ENCODE measurements around the gene TKT. TPM values are rescaled to one million over a fixed set of nuclear protein-coding genes. Genes with fewer than 3 reads are reported as not detected.

The TKT gene
- total RNA-seq, 2 experiments from 2014 or later = 397 to 417 TPM

- H3K4me3 Mint-ChIP-seq = no peak overlapping the region
- ChIA-PET POLR2A (interaction anchor here (1.0 to 1.2 kb wide), 2 partner anchors 9 to 25 kb away, joined by 3 read pairs; no protein-coding TSS in a partner anchor), CTCF (interaction anchor here (0.8 kb wide), 1 partner anchor 38 kb away, joined by 5 read pairs; no protein-coding TSS in a partner anchor)
- H3K4me1 Mint-ChIP-seq (ENCODE audit: low read depth) = no peaks in the 10 kb centered on the region
- no peak for DNase-seq
- ATAC-seq = no peak
- no peak for TF ChIP-seq CTCF (IDR thresholded peaks at IDR 0.05)
- H3K36me3 Mint-ChIP-seq (ENCODE audit: low read depth) = no peaks in the 10 kb centered on the region
- intact Hi-C loops (cut with micrococcal nuclease) = no loop called here
- no peak overlapping the region for H3K27ac Mint-ChIP-seq
- no peaks in the 10 kb centered on the region for H3K27me3 Mint-ChIP-seq
- no peaks in the 10 kb centered on the region for H3K9me3 Mint-ChIP-seq
These were observed 5.9 kb upstream of the TKT start for GRCh38 chr3:53261712-53262111.

- POLR2A ChIA-PET = no interaction called here
- intact Hi-C loops (cut with micrococcal nuclease) = no loop called here
- no peak for TF ChIP-seq CTCF (IDR thresholded peaks at IDR 0.05)
- ATAC-seq (no peak), DNase-seq (no peak)
- CTCF ChIA-PET = no interaction called here
- H3K27ac Mint-ChIP-seq = no peak overlapping the region
- no peaks in the 10 kb centered on the region for H3K27me3 Mint-ChIP-seq
- no peaks in the 10 kb centered on the region for H3K9me3 Mint-ChIP-seq
- H3K36me3 Mint-ChIP-seq (ENCODE audit: low read depth) = no peaks in the 10 kb centered on the region
- no peak overlapping the region for H3K4me3 Mint-ChIP-seq
- no peaks in the 10 kb centered on the region for H3K4me1 Mint-ChIP-seq (ENCODE audit: low read depth)
These were observed 4.5 kb upstream of the TKT start for GRCh38 chr3:53260286-53260785.

- TF ChIP-seq CTCF (IDR thresholded peaks at IDR 0.05) = no peak
- no peak for DNase-seq
- H3K4me1 Mint-ChIP-seq (ENCODE audit: low read depth) = no peaks in the 10 kb centered on the region
- no peaks in the 10 kb centered on the region for H3K27me3 Mint-ChIP-seq
- intact Hi-C loops (cut with micrococcal nuclease) = no loop called here
- no peak for ATAC-seq
- no peak overlapping the region for H3K27ac Mint-ChIP-seq
- H3K36me3 Mint-ChIP-seq (ENCODE audit: low read depth) = peaks cover 3% of the 10 kb centered on the region
- ChIA-PET CTCF (no interaction called here), POLR2A (interaction anchor here (0.9 to 1.2 kb wide), 3 partner anchors 26 to 88 kb away, joined by 3 to 4 read pairs (median 4); partner anchors contain the start of gene DCP1A)
- no peak overlapping the region for H3K4me3 Mint-ChIP-seq
- no peaks in the 10 kb centered on the region for H3K9me3 Mint-ChIP-seq
These were observed 3.8 kb upstream of the TKT start for GRCh38 chr3:53259427-53260259.

GRCh38 chr3:53258600-53259426 lies 3.0 kb upstream of the TKT start:
- TF ChIP-seq CTCF (IDR thresholded peaks at IDR 0.05) = no peak
- no peaks in the 10 kb centered on the region for H3K9me3 Mint-ChIP-seq
- H3K4me3 Mint-ChIP-seq = no peak overlapping the region
- no peaks in the 10 kb centered on the region for H3K27me3 Mint-ChIP-seq
- ChIA-PET CTCF (no interaction called here), POLR2A (interaction anchor here (0.9 to 1.2 kb wide), 3 partner anchors 27 to 88 kb away, joined by 3 to 4 read pairs (median 4); partner anchors contain the start of gene DCP1A)
- H3K4me1 Mint-ChIP-seq (ENCODE audit: low read depth) = peaks cover 6% of the 10 kb centered on the region
- H3K27ac Mint-ChIP-seq = no peak overlapping the region
- DNase-seq (no peak), ATAC-seq (no peak)
- intact Hi-C loops (cut with micrococcal nuclease) = no loop called here
- H3K36me3 Mint-ChIP-seq (ENCODE audit: low read depth) = peaks cover 12% of the 10 kb centered on the region
